Skin epidermis (tissue), 12 donors: ENCODE measurements around the gene PIP4K2A.

Source experiments
- H3K27ac ChIP-seq, 21 experiments: fragments of 200-600 bp; sonication (generic) in 11 of 21; one replicate each; pipeline ENCODE4 v1.5.0; 2020; ENCODE audit warnings: mild to moderate bottlenecking in 3 of 21, inconsistent platforms in 2 of 21, moderate library complexity in 2 of 21
- H3K4me3 ChIP-seq, 7 experiments: fragments of 200-600 bp; sonication (generic) in 2 of 7; one replicate each; pipeline ENCODE4 v1.5.0; 2020; ENCODE audit warnings: inconsistent platforms in 2 of 7, mild to moderate bottlenecking in 2 of 7, moderate library complexity in 1 of 7

Gene PIP4K2A

GRCh38 chr10:22615101-22615500 is 99.3 kb downstream of the PIP4K2A start:
- no peak overlapping the region for H3K4me3 ChIP-seq

GRCh38 chr10:22613011-22613410 is 101.4 kb downstream of the PIP4K2A start:
- no peak overlapping the region for H3K4me3 ChIP-seq

More at GRCh38 chr10:22615101-22615500, 99.3 kb downstream of the PIP4K2A start:
- H3K27ac ChIP-seq: peak overlapping the region in 2 of 21 experiments; percentile 75 to 85

GRCh38 chr10:22612318-22612717 is 102.1 kb downstream of the PIP4K2A start:
- H3K4me3 ChIP-seq: no peak overlapping the region
- peak overlapping the region in 8 of 21 experiments; percentile 42 to 85 (median 64) for H3K27ac ChIP-seq

More at GRCh38 chr10:22613011-22613410, 101.4 kb downstream of the PIP4K2A start:
- H3K27ac ChIP-seq: peak overlapping the region in 4 of 21 experiments; percentile 63 to 85 (median 82)

DNA sequence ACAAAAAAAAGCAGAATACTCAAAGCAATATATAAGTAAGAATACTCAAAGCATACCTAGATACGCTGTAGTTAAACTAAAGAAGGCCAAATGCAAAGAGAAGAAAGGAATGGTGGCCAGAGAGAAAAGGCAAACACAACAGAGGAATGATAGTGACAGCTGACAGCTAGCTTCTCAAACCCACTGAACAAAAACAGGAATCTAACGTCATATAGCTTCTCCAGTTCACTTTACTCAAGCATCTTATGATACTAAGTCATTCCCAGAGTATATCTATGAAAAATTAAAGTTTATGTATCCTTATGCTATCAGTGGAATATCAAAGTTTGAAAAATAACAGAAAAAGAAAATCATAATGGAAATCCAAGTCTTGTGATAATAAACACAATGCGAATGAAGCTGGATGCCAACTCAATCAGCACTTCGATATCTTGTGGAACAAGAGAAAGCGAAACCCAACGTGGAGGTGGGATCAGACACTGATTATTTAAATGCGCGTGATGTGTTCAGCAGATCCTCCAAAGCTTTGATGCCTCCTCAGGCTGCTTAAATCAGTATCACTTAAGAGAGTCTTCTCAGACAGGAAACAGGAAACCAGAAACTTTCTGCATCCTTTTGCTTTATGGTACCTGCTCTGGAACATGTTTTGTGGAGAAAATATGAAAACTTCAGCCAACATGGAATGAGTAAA is 102.8 kb downstream of the PIP4K2A start:
- H3K4me3 ChIP-seq: no peak overlapping the region
- peak overlapping the region in 8 of 21 experiments; percentile 42 to 85 (median 64) for H3K27ac ChIP-seq

- Histone ChIP-seq H3K27ac (peak overlapping the region in 6 of 21 experiments; percentile 21 to 85 (median 60)), H3K4me3 (no peak overlapping the region)
These were observed 103.8 kb downstream of the PIP4K2A start for GRCh38 chr10:22610610-22611009.

DNA sequence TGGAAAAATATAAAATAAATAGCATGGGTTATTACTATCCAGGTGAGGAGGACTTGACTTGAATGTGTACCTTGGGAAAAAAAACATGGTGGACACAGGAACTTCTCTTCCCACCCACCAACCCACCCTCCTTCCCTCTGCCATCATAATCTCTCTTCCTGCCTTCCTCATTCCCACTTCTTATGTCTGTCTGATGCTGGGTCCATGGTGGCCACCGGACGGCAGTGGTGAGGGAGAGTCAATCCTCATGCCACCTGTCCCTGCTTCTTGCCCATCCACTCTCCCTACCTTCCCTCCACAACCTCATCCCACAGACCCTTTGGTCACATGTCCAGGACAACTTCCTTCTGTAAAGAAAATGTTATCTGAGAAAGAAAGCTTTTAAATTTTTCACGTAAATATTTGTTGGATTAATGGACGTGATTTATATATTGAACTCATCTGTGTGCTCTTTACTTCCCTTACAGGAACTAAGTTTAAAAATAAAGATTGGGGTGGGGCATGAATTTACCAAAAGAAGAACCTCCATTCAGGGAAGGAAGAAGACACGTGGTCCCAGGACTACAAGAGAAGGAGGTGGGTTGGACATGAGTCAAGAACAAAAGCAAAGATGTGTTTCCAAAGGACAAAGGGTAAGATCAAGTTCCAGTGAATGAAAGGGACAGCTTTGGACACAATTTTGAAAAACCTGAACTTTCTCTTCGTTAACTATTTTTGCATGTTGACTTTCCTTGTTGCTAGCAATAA is 104.5 kb downstream of the PIP4K2A start:
- no peak overlapping the region for H3K4me3 ChIP-seq
- H3K27ac ChIP-seq: peak overlapping the region in 5 of 21 experiments; percentile 21 to 85 (median 46)

GRCh38 chr10:22609251-22609650 is 105.1 kb downstream of the PIP4K2A start:
- H3K4me3 ChIP-seq: no peak overlapping the region
- peak overlapping the region in 3 of 21 experiments; percentile 0 to 57 (median 21) for H3K27ac ChIP-seq

DNA sequence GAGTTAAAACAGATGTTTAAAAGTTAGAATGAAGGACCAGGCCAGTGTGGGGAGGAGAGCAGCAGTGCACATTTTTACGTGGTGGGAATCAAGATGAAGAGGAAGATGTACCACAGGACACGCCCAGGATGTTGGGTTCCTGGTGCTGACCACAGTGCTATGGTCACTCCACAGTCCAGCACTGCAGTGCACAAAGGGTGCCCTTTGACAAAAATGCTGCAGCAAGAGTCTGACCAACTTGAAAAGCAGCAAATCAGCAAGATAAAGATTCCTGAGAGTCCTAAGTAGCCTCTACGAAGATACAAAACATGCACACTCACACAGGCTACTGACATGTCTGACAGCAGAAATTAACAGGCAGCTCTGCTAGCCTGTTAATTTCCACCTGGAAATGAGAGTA is 107.1 kb downstream of the PIP4K2A start:
- Histone ChIP-seq H3K27ac (peak overlapping the region in 3 of 21 experiments; percentile 11 to 77 (median 69)), H3K4me3 (no peak overlapping the region)

DNA sequence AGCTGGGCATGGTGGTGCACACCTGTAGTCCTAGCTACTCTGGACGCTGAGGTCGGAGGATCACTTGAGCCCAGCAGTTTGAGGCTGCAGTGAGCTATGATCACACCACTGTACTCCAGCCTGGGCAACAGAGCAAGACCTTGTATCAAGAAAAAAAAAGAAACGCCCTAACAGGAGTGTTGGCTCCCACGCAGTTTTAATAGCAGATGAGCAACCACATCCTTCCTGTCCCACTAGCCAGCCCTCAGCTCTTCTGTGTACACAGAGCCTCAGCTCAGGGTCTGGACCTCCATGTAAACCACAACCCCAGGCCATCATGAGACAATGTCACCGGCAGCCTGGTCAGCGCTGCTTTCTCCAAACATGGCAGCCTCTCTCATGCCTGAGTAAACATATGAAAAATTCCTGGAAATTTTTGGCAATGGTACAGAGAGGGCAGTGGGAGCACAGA is 108.2 kb downstream of the PIP4K2A start:
- Histone ChIP-seq H3K27ac (peak overlapping the region in 10 of 21 experiments; percentile 31 to 77 (median 48)), H3K4me3 (no peak overlapping the region)

- Histone ChIP-seq H3K4me3 (no peak overlapping the region), H3K27ac (peak overlapping the region in 11 of 21 experiments; percentile 21 to 77 (median 57))
These were observed 109.2 kb downstream of the PIP4K2A start for GRCh38 chr10:22605168-22605567.

DNA sequence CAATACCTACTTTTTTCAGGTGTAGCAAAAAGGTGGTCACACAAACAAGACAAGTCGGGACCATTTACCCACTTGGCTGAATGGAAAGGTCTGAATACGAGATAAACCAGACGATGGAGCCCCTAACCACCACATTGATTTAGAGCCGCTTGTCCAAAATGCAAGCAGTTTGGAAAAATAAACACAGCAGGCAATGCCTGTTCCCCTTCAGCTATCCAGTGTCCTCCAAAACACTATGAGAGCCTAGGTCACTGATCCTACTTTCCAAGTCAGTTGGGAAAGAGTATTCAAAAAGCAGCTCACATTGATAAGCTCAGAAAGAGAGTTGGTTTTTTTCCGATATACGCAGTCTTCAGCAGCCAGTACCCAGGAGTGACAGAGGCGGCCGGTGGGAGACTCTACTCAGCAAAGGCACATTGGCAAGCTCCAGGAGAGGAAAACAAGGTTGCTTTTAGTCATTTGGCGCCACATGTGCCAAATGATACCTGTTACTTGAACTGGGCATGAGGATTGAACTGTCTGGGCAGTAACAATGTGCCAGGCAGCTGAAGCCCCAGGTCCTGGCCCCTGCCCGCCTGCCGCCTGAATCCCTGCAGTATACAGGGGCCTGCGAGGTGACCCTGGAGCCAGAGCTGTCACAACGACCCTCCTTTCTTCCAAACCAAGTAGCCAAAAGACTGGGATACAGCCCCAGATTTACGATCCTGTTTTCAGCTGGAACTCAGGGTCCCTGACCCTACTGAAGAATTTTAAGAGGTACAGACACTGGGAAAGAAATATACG is 109.8 kb downstream of the PIP4K2A start:
- Histone ChIP-seq H3K4me3 (no peak overlapping the region), H3K27ac (peak overlapping the region in 12 of 21 experiments; percentile 21 to 77 (median 54))

GRCh38 chr10:22603581-22603980 is 110.8 kb downstream of the PIP4K2A start:
- H3K4me3 ChIP-seq: no peak overlapping the region
- no peak overlapping the region for H3K27ac ChIP-seq

DNA sequence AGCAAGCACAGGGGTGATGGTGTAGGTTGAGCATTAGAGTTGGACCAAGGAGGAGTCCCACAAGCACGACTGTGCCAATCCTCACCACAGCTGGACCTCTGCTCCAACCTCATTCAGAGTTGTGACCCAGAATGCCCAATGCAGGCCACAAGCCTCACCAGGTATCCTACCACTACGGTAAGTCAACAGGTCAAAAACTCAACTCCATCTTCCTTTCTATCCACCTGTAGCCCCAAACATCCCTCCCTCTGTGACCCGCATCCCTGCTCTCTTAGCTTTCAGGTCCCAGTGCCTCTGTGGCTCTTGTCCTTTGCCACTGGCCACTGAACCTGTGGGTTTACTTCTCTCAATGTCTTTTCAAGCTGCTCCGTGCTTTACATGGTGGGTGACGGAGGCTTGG is 112.8 kb downstream of the PIP4K2A start:
- no peak overlapping the region for H3K4me3 ChIP-seq
- peak overlapping the region in 2 of 21 experiments; percentile 23 to 55 for H3K27ac ChIP-seq

DNA sequence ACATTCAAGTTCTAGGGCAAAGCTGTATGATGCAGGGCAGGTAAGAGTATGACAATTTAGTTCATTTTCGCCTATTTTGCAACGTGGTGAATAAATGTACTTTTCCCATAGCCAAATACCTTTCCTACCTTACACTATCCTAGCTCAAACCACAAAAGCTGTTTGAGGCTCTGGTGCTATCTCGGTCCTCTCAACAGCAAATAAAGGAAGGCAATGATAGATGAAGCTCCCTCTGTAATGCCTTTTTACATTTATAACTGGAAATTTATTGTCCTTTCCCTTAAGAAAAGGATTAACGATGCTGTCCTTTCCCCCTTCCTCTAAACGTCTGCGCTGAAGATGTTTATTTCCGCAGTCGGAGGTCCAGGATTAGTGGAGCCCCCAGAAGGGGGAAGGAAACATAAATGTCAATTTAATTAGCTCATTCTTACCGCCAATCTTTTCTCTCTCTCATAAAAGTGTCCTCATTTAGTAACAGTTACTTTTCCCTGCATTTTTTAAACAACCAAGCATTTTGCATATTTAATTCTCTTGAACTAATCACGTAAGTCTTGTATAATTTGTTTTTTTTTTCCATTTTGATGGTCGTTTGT is 114.6 kb downstream of the PIP4K2A start:
- Histone ChIP-seq H3K4me3 (no peak overlapping the region), H3K27ac (peak overlapping the region in 2 of 21 experiments; percentile 2 to 9)

DNA sequence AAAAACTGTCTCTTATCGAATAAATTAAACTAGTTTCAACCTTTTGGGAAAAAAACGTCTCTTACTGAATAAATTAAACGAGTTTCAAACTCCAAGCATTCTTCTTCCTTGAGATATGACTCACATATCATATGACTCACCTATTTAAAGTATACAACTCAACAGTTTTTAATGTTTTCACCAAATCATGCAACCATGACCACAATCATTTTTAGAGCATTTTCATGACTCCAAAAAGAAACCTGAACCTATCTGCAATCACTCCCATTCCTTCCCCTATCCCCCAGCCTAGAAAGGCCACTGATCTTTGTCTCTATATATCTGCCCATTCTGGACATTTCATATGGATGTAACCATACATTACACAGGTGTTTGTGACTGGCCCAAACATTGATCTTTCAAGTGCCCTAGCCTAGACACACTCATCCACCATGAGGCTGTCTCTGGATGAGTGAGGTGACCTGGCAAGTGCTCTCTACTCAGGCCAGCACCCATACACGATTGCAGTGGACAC is 115.3 kb downstream of the PIP4K2A start:
- Histone ChIP-seq H3K27ac (peak overlapping the region in 2 of 21 experiments; percentile 2 to 9), H3K4me3 (no peak overlapping the region)

DNA sequence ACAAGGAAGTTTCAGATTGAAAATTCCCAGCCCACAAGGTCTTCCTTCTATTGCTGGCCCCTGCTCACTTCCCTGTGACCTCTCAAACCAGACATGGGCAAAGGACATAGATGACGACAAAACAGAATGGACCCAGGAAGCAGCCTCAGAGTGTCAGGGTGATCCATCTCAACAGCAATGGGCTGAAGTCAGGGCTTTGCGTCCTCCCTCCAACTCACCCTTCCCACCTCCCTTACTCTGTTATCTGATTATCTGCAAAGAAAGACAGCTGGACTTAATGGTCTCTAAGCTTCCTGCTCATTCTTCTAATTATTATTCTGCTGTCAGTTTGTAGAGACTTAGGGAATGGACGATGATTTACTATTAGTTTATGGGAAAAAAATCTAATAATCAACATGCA is 115.9 kb downstream of the PIP4K2A start:
- H3K27ac ChIP-seq: no peak overlapping the region

GRCh38 chr10:22597138-22597537 is 117.2 kb downstream of the PIP4K2A start:
- peak overlapping the region in 5 of 21 experiments; percentile 3 to 45 (median 27) for H3K27ac ChIP-seq
- H3K4me3 ChIP-seq: no peak overlapping the region

More for the DNA sequence above, 115.9 kb downstream of the PIP4K2A start:
- no peak overlapping the region for H3K4me3 ChIP-seq

DNA sequence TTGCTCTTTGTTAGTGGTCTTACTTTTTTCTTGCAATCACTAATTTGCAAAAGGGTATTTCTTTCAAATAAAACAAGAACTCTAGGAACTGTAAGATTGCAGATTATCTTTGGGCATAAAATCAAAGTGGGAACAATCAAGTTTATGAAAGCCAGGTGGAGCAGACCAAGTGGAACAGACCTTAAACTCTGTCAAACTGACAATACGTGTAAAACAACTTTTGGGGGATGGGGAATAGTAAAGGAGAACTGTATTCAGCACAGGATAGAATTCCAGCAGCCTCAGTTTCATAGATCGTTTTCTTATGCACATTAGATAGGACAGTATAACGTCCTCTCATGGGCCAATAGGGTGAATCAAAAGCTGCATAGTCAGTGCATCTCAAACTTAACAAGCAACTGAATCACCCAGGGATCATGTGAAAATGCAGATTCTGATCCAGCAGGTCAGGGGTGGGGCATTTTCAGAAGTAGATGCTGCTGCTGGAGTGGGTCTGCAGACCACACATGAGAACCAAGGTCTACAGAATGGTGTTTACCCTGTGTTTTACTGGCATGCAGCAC is 120.7 kb downstream of the PIP4K2A start:
- Histone ChIP-seq H3K27ac (no peak overlapping the region), H3K4me3 (no peak overlapping the region)

DNA sequence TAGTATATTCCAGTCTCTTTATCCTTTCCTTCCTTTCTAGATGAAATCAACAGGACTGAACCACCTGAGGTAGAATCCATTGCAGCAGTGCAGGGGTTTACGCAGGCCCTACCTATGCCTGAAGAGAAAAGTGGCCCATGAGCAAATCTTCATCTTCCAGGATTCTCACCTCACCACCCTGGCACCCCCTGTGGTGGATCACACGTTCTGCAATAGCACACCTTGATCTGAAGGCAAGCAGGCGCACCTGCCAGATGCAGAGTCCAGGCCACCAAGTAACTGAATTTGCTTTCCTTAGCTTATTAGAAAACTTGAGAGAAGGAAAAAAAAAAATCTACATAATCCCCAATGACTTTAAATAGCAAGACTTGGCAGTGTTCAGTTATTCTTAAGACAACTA is 121.4 kb downstream of the PIP4K2A start:
- no peak overlapping the region for H3K4me3 ChIP-seq

More for the DNA sequence above, 121.4 kb downstream of the PIP4K2A start:
- H3K27ac ChIP-seq: no peak overlapping the region
